GM12801 (cell line): ENCODE results near the gene SVEP1.

ENCODE experiments used
- TF ChIP-seq, protein P1 (sequence below): IDR thresholded peaks from one replicate; pipeline ENCODE4 v1.5.1; 2011; ENCODE audit warnings: control low read depth; ENCODE audit not compliant: insufficient read length; ENCODE audit errors: extremely low read depth

Gene SVEP1

GRCh38 chr9:110389148-110389750 lies 190.3 kb downstream of the SVEP1 start:
- TF ChIP-seq, protein P1, sequence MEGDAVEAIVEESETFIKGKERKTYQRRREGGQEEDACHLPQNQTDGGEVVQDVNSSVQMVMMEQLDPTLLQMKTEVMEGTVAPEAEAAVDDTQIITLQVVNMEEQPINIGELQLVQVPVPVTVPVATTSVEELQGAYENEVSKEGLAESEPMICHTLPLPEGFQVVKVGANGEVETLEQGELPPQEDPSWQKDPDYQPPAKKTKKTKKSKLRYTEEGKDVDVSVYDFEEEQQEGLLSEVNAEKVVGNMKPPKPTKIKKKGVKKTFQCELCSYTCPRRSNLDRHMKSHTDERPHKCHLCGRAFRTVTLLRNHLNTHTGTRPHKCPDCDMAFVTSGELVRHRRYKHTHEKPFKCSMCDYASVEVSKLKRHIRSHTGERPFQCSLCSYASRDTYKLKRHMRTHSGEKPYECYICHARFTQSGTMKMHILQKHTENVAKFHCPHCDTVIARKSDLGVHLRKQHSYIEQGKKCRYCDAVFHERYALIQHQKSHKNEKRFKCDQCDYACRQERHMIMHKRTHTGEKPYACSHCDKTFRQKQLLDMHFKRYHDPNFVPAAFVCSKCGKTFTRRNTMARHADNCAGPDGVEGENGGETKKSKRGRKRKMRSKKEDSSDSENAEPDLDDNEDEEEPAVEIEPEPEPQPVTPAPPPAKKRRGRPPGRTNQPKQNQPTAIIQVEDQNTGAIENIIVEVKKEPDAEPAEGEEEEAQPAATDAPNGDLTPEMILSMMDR: no peak

DNA sequence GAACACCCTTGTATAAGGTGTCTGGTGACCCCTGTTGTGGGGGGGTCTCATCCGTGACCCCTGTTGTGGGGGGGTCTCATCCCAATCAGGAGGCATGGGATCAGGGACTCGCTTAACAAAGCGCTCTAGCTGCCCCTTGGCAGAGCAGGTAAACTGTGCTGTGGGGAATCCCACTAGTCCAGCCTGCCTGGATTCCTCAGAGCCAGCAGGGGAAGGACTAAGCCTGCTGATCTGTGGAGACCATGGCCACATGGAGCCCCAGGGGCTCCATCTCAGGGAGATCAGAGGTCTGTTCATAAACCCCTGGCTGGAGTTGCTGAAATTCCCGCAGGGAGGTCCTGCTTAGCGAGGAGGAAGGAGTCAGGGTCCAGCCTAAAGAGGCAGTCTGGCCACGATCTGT lies 196.1 kb downstream of the SVEP1 start:
- TF ChIP-seq, protein P1: no peak

GRCh38 chr9:110382731-110383130 lies 196.8 kb downstream of the SVEP1 start:
- TF ChIP-seq, protein P1: no peak

GRCh38 chr9:110371411-110372007 lies 208.0 kb downstream of the SVEP1 start:
- TF ChIP-seq, protein P1: no peak

DNA sequence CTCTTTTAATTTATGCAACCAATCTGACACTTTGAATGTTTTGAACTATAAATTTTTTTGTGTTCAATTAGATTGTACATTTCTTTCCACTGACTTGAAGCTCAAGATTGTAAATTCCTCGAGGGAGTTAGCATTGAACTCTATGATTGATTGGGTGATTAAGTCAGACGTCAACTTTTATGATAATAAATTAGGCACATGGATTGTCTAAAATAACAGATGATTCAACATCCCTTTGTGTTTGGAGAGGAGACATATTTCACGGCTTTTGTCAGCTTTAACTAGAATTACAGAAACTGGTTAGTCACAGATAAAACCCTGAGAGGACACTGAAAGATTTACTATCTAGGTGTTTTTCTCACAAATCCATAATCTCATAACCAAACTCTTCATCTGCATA lies 209.2 kb downstream of the SVEP1 start:
- TF ChIP-seq, protein P1: no peak

GRCh38 chr9:110364451-110364850 lies 215.1 kb downstream of the SVEP1 start:
- TF ChIP-seq, protein P1: no peak

GRCh38 chr9:110357505-110357904 lies 222.0 kb downstream of the SVEP1 start:
- TF ChIP-seq, protein P1: no peak
